NCI-H345 treated with DMSO at 0.1 percent for 48 hours (cell line): ENCODE measurements around the gene NTNG2.

Source experiments
- DNase-seq: peaks from one replicate; lab custom pipeline; 2025; ENCODE audit not compliant: unreplicated experiment; lab: John Stamatoyannopoulos, UW

The NTNG2 gene

DNA sequence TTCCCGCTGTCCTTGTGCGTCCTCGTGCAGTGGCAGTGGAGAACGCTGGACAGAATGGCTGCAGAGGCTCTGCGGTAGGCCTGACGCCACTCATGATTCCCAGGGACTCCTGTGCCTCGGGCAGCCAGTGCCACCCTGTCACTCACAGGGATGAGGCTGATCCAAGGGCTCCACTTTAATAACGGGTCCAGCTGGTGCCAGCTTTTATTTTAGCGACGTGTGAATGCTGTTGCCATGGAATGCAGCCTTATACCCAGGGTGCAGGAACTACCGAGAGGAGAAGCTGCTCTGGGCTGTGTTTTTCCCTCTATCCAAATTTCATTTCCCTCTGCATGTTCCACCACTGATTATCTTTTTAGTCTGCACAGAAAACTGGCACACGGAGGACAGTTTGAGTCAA is 15.8 kb upstream of the NTNG2 start:
- no peak for DNase-seq

DNA sequence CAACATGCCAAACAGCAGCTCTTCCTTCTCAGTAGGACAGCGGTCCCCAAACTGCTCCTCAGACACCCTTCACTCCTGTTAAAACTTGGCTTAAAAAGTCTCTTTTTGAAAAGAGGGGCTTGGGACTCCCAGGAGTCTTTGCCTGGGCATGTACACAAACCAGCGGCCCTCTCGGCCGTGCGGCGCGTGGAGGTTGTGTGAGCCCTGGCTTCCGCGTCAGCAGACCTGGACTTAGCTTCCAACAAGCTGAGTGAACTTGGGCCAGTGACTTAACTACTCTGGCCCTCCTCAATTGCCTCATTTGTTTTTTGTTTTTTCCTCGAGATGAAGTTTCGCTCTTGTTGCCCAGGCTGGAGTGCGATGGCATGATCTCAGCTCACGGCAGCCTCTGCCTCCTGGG is 15.3 kb upstream of the NTNG2 start:
- no peak for DNase-seq

DNA sequence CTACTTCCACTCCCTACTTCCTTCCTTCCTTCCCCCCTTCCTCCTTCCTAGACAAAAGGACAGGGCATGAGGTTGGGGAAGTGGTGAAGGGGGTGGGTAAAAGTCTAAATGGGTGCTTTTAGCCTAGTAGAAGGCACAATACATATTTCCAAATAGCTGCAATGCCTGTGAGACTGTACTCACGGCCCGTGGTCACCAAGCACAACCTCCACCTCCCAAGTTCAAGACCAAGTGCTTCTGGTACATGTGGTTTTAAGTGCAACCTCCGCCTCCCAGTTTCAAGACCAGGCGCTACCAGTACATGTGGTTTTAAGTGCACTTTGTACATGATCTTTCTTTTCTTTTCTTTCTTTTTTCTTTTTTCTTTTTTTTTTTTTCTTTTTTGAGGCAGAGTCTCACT is 14.5 kb upstream of the NTNG2 start:
- DNase-seq, result no peak

GRCh38 chr9:132147839-132148238 is 14.0 kb upstream of the NTNG2 start:
- no peak for DNase-seq

DNA sequence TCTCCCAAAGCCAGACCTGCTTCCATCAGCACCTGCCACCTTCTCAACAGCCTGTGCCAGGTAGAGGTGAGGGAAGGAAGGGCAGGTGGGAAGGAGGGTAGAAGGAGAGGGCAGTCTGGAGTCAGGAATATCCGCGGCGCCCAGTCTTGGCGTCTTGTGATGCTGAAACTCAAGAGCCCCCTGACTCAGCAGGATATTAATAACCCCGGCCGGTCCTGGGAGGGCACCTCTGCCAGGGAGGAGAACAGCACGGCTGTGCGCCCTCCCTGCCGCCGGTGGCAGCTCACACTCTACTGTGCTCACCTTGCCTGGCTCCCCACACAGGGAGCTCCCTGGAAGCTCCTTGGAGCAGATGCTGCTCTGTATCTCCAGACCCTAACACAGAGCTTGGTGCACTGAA is 11.6 kb upstream of the NTNG2 start:
- no peak for DNase-seq

GRCh38 chr9:132151118-132151517 is 10.7 kb upstream of the NTNG2 start:
- DNase-seq, result no peak

- no peak for DNase-seq
Measured at GRCh38 chr9:132152231-132152630, 9.6 kb upstream of the NTNG2 start.

DNA sequence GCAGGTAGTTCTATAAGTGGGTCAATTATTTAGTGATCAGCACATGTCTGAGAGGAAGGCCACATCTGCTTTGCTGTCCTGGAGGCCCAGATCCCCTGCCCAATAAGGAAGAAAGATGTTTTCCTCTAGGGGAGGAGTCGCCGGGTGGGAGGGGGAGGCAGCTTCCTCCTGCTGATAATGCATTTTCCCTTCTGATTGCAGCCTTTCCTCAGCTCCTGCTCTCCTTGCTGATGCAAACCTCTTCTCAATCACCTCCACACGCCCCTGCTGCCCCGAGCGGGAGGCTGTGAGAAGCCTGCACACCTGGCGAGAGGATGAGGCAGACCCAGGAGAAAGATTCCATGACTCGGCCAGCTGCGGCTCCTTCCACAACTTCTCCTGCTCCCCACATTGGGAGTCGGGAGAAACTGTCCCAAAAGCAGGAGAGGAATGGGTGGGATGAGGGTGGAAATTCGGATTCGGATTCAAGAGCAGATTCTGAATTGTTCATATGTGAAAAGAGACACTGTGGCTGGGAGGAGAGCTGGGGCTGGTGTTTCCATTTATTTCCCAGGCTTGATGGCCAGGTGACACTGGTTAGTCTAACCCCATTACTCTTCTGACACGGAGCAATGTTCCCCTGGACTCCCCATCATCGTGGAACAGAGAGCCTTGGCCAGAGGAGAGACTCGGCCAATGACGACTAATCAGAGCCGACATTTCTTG is 6.8 kb upstream of the NTNG2 start:
- DNase-seq, result no peak

GRCh38 chr9:132155568-132155895 is 6.3 kb upstream of the NTNG2 start:
- no peak for DNase-seq

DNA sequence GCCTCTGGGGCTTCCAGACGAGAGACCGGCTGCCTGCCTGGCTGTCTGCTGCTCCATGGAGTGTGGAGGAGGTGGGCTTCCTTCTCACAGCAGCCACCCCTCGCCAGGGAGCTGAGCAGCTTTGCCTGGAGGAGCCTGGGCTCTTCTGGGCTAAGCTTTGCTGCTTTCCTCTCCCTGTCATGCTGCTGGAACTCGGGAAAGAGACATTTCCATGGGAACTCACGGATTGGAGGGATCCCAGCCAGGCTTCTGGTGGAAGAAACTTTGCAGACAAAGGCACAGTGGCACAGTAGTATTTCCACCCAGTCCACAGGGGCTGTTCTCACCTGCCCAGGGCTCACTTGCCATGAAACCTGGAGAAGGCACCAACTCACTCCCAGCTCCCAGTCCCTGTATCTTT is 5.6 kb upstream of the NTNG2 start:
- no peak for DNase-seq

DNA sequence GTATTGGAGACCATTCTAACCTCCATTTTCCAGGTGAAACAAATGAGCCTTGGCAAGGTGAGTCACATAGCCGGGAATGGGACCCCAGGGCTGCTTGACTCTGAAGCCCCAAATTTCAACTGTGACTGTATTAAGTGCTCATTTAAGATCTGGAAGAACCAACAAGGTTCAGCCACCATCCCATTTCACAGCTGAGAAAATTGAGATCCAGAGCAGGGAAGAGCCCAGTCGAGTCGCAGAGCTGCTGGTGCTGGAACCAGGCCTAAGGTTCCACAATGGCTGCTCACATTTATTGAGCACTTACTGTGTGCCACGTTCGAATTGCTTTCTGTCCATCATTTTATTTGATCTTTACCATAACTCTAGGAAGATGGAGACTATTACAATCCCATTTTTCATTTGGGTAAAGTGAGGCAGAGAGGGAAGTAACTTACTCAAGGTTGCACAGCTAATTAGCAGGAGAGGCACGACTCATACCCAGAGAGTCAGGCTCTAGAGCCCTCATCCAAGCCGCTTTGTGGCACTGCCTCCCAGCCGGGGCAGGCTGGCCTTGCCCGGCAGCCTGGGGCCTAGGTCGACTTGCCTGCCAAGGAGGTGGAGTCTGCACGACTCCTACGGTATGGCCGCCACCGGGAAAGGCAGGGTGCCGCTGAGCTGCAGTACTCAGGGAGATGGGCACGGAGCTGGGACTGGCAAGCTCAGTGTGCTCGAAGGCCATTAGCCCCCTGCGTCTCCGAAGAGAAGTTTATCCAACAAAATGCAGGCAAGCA is 4.3 kb upstream of the NTNG2 start:
- no peak for DNase-seq

DNA sequence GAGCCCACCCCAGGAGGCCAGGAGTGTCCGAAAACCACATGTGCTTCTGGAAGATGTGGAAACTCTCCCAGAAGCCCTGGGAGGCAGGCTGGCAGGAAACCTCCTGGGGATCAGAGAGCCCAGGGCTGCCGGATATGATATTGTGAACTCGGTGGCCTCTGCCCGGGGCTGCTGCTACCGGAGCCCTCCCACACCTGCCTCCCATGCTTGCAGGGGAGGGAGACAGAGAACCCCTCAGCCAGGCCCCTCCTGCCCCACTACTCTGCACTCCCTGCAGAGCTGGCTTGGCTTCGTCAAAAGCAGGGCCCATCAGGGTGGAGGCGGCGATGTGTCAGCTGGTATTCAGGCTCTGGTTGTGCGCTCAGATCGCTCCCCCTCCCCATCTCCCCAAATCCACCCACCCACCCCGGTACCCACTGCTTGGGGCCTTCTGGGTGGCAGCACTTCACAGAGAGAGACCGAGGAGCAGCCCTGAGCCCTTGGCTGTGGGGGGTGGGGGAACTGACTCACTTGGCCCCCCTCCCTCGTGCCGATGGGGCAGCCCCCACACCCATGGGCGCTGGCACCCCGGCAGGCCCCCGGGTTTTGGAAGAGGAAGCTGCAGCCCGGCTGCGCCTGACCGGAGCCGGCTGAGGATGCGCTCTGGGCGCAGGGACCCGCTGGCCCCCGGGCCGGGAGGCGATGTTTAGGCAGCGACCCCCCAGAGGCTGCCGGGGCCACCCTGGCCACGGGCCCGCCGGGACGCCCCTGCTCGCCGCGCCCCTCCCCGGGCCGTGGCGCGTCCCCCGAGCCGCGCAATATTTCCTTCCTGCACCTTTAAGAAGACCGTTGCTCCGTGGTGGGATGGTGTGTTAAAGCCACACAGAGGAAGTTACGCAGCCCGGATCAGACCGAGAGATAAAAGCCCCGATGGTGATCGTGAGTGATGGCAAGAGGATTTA is 786 bp upstream of the NTNG2 start:
- DNase-seq, result no peak

GRCh38 chr9:132162764-132163456 is 1.1 kb downstream of the NTNG2 start:
- no peak for DNase-seq

- no peak for DNase-seq
Measured at GRCh38 chr9:132163457-132163875, 1.6 kb downstream of the NTNG2 start.

- DNase-seq, result no peak
Measured at GRCh38 chr9:132163876-132164603, 2.2 kb downstream of the NTNG2 start.

DNA sequence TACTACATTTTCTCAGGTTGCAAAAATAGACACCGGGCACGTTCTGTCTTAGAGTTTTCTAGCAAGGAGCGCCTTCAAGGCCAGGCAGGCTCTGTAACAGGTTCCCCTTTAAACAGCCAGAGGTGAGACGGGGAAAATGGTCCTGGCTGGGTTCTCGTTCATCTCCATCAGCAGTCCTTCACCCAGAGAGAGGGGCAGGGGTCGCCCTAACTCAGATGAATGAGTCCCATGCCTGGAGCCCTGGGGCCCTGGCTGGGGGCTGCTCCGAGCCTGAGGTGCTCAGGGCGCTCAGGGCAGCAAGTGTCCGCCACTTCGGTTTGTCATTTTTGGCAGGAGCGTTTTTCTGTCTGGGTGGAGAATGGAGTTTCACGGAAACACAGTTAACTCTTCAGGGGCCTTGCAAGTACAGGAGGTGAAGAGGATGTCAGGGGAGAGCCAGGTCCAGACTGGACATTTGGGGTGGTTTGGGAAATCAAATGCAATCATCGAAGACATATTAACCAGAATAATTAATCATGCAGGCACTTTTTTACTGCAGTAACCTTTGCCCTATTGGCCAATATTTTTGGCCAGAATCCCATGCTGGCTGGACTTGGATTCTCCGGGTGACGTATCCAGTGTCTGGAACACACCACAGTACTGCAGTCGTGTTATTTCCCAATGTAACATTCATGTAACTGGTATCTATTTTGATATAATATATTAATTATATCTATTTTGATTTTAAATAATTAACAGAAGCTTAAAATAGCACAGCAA is 2.9 kb downstream of the NTNG2 start:
- DNase-seq, result no peak

- no peak for DNase-seq
Measured at GRCh38 chr9:132166599-132166998, 4.7 kb downstream of the NTNG2 start.

DNA sequence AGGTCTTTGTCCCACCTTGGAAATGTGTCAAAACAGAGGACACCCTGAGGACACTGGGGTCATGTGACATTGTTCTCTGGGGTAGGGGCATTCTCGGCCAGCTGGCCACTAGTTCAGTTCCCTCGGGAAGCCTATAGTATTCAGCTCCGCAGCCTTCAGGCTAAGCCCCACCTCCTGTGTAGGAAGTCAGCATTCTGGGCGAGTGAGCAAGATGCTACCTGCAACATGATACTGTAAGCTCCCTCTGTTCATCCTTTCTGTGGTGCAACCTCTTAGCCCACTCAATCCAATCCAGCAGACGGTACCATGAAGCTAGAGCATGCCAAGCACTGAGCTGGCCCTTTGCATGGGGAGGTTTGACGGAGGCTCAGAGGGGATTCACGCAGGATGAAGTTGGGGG is 5.3 kb downstream of the NTNG2 start:
- no peak for DNase-seq

GRCh38 chr9:132168347-132168746 is 6.5 kb downstream of the NTNG2 start:
- DNase-seq, result no peak

- no peak for DNase-seq
Measured at GRCh38 chr9:132168851-132169250, 7.0 kb downstream of the NTNG2 start.
